NCI-H2196 treated with DMSO at 0.1 percent for 48 hours (cell line): Measurements from ENCODE around the gene TMEM208.

Source experiments
- DNase-seq: peaks from one replicate; lab custom pipeline; 2025; ENCODE audit not compliant: unreplicated experiment; lab: John Stamatoyannopoulos, UW

The TMEM208 gene

GRCh38 chr16:67226804-67227566 is at the start of gene TMEM208:
TSS of gene TMEM208 (plus strand) at chr16:67227130. CDS start at chr16:67227219, 89 bp downstream.
- peak; percentile 78 for DNase-seq

GRCh38 chr16:67177743-67178699 is 48.9 kb upstream of the TMEM208 start:
- peak; percentile 57 for DNase-seq

- no peak for DNase-seq
These were observed 47.4 kb upstream of the TMEM208 start for GRCh38 chr16:67179421-67180080.

- DNase-seq: no peak
These were observed 46.8 kb upstream of the TMEM208 start for GRCh38 chr16:67180166-67180565.

- no peak for DNase-seq
These were observed 45.6 kb upstream of the TMEM208 start for GRCh38 chr16:67181346-67181745.

DNA sequence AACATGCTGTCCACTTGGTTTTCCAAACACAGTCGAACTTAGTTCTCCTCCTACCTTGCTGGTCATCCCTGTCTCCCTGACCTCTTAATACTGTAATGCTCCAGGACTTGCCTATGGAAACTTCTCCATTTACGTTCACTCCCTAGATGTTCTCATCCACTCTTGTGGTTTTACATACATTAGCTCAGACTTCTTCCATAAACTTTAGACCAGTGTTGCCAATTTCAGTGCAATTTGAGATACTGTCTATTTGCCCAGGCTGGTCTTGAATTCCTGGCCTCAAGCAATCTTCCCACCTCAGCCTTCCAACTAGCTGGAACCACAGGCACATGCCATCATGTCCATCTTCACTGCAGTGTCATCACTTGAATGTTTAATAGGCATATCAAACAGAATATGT is 44.6 kb upstream of the TMEM208 start:
- DNase-seq: no peak

DNA sequence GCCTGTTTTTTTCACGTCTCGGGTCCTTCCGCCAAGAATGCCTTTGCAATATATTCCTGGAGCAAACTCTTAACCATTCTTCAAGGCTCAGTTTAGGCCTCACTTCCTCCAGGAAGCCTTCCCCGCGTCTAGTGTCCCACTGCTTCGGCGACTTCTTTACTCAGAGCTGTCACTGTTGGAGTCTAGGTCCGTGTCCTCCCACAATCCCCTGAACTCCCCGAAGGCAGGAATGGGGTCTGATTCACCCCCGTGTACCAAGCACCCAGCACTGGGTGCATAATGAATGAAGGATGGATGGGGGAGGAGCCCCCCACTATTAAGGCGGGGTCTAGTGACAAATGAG is 43.7 kb upstream of the TMEM208 start:
- no peak for DNase-seq

DNA sequence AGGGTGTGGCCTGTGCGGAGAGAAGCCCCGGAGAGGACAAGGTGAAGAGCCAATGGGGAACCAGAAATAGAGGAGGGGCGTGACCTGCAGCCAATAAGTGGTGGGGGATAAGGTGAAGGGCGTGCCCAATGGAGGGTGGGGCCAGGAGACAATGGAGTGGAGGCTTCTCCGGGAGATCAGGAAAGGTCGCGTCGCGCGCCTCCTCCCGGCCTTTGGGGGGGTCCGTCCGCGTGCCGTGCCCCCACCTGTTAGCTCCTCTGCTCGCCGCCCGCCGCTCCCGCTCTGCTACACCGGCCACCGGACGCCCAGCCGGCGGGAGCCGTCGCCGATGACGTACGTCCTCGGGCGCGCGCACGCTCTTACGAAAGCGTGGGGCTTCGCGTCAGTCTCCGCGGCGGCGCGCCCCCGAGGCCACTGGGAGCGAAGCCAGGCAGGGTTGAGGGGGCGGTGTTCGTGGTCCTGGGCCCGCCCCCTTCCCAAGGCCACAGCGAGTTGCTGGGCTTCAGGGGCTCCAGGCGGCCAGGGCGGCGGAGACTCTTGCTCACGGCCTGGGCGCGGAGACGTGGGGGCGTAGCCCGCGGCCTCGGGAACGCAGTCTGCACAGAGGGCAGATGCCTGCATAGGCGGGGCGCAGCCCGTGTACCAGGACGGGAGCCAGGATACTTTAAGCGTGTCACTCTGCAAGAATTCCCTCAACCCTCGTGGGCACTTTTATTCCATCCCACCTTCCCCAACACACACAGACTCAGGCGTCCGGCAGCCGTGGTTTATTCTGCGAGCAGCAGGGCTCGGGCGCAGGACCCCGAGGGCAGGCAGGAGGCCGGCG is 43.1 kb upstream of the TMEM208 start, which contains the start of gene MATCAP1:
Gene MATCAP1 (minus strand): TSS at position 337 of the 826 bp plus-strand sequence. CDS start 3,353 bp downstream, outside the sequence.
- peak; percentile 83 for DNase-seq

- DNase-seq: no peak
These were observed 42.4 kb upstream of the TMEM208 start for GRCh38 chr16:67184453-67184994.

GRCh38 chr16:67184995-67185650 is 41.8 kb upstream of the TMEM208 start:
- peak; percentile 23 for DNase-seq

GRCh38 chr16:67185651-67186134 is 41.2 kb upstream of the TMEM208 start:
- DNase-seq: no peak

DNA sequence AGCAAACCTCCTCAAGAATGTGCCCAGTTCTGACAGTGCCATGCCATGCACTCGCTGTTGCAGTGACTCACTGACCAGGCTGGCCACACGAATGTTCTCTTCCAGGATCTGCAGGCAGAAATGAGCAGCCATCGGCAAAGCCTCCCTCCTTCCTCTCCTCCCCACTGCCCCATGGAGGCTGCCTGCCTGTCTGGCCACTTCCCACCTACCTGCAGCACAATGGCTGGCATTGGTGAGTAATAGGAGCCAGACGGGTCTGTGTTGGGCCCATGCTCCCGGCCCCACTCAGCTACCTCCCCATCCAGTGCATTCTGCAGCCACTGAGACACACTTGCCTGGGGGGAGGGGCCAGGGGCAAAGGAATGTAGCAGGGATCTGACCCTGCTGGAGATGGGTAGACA is 40.4 kb upstream of the TMEM208 start:
- DNase-seq: no peak

GRCh38 chr16:67187175-67187890 is 39.6 kb upstream of the TMEM208 start:
- DNase-seq: no peak

DNA sequence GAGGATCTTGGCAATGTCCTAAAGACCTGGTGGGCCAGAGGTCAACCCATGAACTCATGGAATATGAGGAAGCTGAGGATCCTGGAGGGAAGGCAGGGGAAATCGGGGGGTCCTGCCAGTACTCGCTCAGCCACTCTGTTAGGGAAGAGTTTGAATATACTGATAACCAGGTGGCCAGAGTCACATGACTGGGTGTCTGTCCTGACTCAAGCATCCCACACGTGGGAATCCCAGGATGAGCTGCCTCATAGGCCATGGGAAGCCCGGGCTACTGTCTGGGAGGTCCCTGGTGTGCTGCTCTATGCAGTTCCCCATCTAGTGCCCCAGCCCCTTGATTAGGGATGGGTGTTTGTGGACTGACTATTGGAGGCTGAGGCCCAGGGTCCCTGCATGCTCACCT is 38.6 kb upstream of the TMEM208 start:
- DNase-seq: no peak

GRCh38 chr16:67188798-67189197 is 38.1 kb upstream of the TMEM208 start:
- DNase-seq: no peak

- no peak for DNase-seq
These were observed 36.9 kb upstream of the TMEM208 start, which contains the start of gene EXOC3L1 for GRCh38 chr16:67190041-67190440. TSS of gene EXOC3L1 (minus strand) at chr16:67190136. CDS start at chr16:67189676, 460 bp downstream.

- DNase-seq: no peak
These were observed 36.2 kb upstream of the TMEM208 start for GRCh38 chr16:67190448-67191399.
